COLO829 (cell line): Measurements from ENCODE around the gene ZNF773.
"Not testable (repeated sequence)": the region's sequence is repeated elsewhere in the genome, so short reads cannot be mapped to it uniquely, and the experiment has no call there.

Experiments used
- DNase-seq: peaks from one replicate; pipeline ENCODE4 v3.0.0; 2012; ENCODE audit warnings: low spot score

The ZNF773 gene

DNA sequence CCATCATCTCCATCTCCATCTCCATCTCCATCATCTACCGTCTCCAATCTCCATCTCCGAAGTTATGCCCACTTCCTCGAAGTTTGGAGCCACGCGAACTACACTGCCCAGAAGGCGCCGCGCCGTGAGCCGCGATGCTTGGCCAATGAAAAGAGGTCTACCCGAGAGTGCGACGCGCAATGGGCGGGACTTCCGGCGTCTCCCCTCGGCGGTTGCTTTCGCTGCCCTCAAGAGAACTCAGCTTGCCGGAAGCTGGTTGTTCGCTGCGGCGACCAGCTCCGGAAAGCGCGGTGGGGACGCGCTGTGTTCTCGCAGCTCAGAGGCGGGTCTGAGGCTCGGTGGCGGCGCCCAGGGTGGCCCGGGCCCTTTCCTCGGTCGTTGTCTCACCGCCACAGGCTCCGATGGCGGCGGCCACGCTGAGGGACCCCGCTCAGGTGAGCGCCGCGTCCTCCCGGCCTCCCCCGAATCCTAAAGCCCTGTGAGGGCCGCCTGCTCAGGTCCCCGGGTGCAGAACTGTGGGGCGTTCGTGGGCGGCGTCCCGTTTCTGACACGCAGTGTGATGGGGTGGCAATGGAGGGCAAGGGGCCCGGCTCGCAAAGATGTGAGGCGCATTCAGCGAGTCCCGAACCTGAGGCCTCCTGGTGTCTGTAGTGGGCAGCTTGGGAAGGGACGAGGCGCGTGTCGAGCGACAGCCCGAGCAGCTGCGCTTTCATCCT is at the start of gene ZNF773:
TSS of gene ZNF773 (plus strand) at position 259 of the 716 bp plus-strand sequence. CDS start at position 402, 143 bp downstream.
- DNase-seq: peak; percentile 67

DNA sequence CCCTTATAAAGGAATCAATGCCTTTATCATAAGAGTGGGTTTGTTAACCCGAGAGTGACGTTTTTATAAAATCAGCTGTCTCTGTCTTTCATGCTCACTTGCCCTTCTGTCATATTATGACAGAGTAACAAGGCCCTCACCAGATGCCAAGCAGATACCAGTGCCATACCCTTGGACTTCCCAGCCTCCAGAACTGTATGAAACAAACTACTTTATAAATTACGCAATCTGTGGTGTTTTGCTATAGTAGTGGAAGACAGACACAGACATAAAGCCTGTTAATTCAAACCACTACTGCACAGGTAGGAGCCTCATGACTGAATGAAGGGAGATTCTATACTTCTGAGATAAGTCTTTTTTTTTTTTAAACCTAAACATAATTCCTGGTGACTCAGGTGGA is 47.4 kb upstream of the ZNF773 start:
- no peak for DNase-seq

DNA sequence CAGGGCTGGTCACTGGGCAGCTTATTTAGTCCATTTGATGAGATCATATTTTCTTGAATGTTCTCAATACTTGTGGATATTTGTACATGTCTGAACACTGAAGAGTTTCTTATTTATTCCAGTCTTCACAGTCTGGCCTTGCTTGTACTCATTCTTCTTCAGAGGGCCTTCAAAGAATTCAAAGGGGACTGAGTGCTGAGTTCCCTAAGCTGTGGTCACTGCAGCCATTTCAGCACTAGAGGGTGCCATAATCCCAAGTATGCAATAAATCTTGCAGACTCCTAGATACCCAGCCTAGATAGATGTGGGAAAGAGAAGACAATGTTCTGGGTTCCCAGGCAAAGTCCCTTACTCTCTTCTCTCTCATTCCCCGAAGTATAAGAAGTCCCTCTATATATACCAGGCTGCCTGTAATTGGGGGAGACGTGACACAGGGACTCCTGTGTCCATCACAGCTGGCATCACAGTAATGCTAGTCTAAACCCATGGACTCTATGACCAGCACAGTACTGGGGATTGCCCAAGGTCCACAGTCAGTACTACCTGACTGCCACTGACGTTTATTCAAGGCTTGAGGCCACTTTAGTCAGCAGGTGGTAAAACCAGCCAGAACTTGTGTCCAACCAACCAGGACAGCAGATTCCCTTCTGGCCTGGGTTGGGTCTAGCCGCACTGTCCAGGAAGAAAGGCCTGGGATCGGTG is 33.9 kb upstream of the ZNF773 start:
- peak; percentile 23 for DNase-seq

DNA sequence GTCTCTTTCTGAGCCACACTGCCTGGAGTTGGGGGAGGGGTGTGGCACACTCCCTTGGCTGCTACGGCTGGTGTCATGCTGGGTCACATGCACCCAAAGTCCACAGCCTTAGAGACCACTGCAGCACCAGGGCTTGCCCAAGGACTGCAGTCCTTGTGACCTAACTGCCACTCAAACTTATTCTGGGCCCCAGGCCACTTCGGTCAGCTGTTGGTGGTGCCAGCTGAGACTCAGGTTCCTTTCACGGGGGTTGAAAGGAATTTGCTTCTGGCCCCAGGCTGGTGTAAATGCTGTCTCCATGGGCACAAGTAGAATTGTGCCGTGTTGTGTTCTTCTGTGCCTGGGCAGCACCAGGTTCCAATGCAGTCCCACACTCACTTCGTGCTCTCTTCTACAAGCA is 33.2 kb upstream of the ZNF773 start:
- DNase-seq: no peak

DNA sequence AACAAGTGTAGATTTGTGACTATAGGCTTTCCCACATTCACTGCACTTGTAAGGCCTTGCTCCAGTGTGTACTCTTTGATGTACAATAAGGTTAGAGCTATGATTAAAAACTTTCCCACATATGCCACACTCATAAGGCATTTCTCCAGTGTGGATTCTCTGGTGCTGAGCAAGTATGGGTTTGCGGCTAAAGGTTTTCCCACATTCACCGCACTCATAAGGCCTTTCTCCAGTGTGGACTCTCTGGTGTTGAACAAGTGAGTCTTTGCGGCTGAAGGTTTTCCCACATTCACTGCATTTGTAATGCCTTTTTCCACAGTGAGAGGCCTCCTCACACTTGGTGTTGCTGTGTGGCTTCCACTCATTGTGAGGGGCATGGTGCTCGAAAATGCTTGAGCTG is 26.1 kb upstream of the ZNF773 start:
- DNase-seq: no peak

DNA sequence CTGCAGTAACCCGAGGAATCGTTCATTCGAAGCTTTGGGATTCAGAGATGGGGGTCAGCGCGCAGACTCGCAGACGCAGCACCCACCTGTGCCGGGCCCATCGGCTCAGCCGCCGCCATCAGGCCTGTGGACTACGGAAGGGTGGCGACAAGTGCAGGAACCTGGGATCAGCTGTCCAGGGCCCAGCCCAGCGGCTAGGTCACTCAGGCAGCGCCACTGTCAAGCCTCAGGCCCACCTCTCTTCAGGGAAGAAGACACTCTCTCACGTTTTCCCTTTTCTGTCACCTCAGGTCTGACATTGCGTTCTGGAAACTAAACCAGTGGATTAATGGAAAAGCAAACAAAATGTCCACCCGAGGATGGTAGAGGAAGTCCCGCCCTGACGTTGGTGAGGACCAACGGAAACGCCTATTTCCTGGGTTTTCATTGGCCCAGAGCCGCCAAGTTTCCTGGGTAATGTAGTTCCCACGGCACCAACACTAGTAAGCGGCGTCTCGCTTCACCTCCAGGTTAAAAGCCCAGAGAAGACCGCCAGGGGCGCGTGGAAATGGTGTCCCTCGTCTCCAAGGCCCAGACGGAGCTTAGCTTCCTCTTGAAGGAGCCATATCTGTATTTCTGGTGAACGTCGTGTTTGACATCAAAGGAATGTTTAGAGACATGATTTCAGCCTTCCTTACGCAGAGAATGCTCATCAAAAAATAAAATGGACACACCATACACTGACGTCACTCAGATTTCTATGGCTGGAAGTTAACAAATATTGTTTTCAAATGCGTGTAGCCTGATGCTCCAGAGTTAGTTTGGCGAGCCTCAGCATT is 22.3 kb upstream of the ZNF773 start, which contains the start of gene ZNF772:
TSS of gene ZNF772 (minus strand) at position 376 of the 818 bp plus-strand sequence. CDS start at position 119, 257 bp downstream.
- peak; percentile 89 for DNase-seq

DNA sequence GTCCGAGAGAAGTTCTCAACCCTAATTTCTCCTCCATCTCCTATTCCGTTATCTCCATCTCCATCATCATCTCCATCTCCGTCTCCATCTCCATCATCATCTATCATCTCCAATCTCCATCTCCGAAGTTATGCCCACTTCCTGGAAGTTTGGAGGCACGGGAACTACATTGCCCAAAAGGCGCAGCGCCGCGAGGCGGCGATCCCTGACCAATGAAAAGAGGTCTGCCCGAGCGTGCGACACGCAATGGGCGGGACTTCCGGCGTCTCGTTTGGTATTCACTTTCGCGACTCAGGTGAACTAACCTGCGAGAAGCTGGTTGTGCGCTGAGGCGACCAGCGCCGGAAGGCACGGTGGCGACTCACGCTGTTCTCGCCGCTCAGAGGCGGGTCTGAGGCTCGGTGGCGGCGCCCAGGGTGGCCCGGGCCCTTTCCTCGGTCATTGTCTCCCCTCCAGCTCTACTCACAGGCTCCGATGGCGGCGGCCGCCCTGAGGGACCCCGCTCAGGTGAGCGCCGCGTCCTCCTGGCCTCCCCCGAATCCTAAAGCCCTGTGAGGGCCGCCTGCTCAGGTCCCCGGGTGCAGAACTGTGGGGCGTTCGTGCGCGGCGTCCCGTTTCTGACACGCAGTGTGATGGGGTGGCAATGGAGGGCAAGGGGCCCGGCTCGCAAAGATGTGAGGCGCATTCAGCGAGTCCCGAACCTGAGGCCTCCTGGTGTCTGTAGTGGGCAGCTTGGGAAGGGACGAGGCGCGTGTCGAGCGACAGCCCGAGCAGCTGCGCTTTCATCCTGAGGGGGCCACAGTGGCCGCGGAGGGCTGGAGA is 12.1 kb upstream of the ZNF773 start, which contains the start of gene ZNF419:
TSS of gene ZNF419 (plus strand) at position 274 of the 822 bp plus-strand sequence. CDS start at position 475, 201 bp downstream.
- peak; percentile 71 for DNase-seq

DNA sequence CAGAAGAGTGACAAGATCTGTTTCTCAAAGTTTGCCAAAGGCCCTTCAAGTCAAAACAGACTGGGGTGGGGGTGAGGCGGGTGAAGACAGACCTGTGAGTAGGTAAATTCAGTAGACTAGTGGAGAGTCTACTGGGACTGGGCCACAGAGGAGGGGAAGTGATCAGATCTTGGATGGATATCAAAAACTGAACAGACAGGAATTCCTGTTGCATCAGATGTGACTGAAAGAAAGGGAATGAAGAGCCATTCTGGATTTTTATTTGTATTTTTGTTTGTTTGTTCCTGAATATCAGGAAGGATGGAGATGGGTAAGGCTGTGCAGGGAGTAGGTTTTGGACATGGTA is 11.5 kb upstream of the ZNF773 start:
- DNase-seq: not testable (repeated sequence)

DNA sequence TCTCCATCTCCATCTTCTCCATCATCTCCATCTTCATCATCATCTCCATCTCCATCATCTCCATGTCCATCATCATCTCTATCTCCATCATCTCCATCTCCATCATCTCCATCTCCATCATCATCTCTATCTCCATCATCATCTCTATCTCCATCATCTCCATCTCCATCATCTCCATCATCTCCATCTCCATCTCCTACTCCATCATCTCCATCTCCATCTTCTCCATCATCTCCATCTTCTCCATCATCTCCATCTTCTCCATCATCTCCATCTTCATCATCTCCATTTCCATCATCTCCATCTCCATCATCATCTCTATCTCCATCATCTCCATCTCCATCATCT is 432 bp upstream of the ZNF773 start:
- DNase-seq: not testable (repeated sequence)

DNA sequence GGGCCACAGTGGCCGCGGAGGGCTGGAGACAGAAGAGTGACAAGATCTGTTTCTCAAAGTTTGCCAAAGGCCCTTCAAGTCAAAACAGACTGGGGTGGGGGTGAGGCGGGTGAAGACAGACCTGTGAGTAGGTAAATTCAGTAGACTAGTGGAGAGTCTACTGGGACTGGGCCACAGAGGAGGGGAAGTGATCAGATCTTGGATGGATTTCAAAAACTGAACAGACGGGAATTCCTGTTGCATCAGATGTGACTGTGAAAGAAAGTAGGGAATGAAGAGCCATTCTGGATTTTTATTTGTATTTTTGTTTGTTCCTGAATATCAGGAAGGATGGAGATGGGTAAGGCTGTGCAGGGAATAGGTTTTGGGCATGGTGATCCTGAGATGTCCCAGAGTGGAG is 662 bp downstream of the ZNF773 start:
- DNase-seq: not testable (repeated sequence)

DNA sequence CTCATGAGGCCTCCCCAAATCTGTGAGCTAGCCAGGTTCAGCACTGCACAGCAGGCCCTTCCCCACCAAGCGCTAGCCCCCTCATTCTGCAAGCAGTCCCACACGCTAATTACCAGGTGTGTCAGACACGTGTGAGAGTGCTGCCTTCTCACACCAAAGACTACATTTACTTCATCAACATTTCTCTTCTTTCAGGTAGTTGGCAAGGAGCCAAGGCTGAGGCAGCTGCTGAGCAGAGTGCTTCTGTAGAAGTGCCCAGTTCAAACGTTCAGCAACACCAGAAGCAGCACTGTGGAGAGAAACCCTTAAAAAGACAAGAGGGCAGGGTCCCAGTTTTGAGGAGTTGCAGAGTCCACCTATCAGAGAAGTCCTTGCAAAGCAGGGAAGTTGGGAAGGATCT is 6.4 kb downstream of the ZNF773 start:
- DNase-seq: no peak

DNA sequence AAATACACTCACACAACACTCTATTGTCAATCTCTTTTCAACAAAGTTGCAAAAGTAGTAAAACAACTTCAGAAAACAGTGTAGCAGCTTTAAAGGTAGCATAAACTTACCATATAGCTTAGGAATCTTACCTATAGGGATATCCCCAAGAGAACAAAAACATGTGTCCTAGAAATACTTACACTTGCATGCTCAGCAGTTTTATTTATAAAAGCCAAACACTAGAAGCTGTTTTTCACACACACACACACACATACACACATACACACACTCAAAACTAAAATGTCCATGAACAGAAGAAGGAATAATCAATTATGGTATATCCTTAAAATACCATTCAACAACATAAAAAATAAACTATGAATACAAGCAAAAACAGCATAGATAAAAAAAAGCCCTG is 11.7 kb downstream of the ZNF773 start:
- no peak for DNase-seq

DNA sequence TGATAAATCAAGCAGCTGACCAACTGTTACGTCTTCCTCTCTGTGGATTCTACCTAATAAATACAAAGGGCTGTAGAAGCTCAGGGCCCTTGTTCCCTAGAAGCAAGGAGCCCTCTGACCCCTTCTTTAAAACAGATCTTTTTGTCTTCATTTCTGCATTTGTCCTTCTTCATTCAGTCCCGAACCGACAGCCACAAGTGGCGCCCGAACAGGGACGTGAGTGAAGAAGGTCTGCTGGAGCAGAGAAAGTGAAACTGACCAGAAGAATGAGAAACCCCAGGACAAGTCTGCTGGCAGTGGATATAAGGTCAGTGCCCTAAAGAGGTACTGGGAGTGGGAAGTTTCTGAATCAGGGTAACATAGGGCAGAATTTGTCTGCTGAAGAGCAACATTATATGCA is 13.1 kb downstream of the ZNF773 start:
- DNase-seq: no peak

DNA sequence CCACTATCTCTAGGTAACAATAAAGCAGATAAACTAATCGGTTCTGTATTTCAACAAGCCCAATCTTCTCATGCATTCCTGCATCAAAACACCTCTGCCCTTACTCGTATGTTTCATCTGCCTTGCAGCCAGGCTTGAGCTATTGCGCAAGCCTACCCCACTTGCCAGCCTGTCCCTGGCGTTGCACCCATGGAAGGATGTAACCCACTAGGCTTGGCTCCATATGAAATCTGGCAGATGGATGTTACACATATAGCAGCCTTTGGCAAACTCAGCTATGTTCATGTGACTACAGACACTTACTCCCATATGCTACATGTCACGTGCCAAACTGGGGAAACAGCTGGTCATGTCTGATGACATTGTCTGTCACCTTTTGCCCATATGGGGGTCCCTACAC is 15.5 kb downstream of the ZNF773 start:
- DNase-seq: no peak

DNA sequence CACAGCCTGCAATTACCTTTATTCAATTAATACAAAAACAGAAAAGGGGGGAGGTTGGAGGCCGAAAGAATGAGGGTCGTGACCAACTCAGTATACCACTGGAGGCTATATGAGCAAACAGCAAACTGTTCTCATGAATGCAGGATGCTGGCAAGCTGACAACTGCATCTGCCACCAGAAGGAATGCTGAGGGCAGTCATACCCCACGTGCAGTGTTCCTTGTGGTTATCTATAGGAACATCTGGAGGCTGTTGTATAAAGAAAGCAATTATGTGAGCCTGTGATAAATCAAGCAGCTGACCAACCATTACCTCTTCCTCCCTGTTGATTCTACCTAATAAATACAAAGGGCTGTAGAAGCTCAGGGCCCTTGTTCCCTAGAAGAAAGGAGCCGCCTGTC is 18.3 kb downstream of the ZNF773 start:
- not testable (repeated sequence) for DNase-seq

DNA sequence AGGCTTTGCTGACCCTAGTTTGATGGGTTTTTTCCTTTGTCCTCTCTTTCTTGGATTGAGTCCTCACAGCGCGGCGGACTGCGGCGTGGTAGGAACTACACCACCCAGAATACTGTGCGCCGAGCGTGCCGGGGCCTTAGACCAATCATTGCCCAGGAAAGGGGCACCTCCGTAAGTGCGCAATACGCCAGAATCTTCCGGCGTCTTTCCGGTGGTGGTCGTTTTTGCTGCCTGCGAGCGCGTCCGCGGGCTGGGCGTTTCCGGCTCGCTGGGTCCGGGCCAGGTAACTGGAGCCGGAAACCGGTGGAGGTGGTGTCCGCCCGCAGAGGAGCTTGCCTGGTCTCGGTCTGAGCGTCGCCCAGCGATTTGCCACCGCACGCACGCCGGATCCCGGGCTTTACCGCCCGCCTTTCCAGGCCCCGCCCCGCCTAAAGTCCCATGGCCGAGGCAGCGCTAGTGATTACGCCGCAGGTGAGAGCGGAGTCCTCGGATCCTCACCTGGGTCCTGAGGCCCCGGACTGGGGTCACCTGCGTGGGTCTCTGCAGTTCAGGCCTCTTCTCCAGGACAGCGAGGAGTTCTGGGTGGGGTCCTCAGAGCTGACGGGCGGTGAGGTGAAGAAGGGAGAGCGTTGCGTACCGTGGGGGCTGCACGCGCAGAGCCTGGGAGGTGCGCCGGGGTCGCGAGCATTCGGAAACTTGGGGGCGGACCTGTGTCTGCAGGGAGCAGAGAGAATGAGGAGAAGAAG is 27.6 kb downstream of the ZNF773 start, which contains the start of gene ZNF549:
TSS of gene ZNF549 (plus strand) at position 221 of the 746 bp plus-strand sequence. CDS start at position 439, 218 bp downstream.
- DNase-seq: peak; percentile 95

DNA sequence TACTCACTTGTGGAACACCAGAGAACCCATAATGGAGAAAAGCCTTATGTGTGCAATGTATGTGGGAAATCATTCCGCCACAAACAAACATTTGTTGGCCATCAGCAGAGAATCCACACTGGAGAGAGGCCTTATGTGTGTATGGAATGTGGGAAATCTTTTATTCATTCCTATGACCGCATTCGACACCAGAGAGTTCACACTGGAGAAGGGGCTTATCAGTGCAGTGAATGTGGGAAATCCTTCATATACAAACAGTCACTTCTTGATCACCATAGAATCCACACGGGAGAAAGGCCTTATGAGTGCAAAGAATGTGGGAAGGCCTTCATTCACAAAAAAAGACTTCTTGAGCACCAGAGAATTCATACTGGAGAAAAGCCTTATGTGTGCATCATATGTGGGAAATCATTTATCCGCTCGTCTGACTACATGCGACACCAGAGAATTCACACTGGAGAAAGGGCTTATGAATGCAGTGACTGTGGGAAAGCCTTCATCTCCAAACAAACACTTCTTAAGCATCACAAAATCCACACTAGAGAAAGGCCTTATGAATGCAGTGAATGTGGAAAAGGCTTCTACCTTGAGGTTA is 38.3 kb downstream of the ZNF773 start:
- DNase-seq: no peak

DNA sequence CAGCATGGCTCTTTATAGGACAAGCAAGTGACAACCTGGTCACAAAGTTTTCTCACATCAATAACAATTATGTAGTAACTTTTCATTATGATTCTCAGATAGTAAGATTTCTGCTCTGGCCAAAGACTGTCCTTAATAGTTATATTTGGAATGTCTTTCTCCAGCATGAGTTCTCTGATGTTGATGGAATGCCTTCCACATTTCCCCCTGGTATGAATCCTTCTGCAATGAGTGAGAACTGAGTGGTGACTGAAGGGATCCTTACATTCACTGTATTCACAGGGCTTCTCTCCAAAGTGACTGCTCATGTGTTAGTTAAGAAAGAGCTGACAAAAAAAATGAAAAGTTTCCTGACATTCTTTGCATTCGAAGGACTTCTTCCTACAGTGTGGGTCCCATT is 46.8 kb downstream of the ZNF773 start:
- DNase-seq: no peak

DNA sequence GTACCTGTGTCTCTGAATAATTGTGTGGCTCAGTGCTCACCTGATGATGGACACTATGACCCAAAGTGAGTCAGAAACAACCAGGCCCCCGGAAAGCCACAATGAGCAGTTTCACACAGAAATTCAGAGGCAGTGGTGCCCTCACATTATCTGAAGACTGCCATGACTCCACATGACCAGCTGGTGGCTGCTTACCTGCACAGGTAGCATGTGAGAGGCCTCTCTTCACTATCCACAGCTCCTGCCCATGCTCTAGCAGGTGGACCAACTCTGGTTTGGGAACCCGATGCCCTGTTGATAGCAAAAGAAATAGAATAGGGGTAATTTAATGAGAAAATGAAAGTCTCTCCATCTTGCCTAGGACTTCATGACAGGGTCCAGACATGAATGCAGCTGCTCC is 52.7 kb downstream of the ZNF773 start:
- DNase-seq: no peak

DNA sequence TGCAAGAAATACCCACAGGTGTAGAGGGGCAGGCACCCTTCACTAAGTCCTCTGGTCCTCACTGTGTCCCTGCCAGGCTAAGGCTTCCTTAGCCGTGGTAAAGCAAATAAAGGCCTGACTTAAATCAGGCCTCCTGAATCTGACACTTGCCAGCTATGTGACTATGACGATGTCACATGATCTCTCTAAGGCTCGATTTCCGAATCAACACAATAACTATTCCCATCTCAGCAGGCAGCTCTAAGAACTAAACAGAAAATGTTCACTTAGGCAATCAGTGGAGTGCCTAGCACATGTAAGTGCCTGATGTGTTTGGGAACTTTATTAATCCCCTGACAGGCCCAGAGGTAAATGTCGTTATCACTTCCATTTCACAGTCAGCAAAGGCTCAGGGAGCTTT is 57.9 kb downstream of the ZNF773 start:
- no peak for DNase-seq
